Epithelial cell of proximal tubule (primary cell): ENCODE data around the gene SLC49A3. TPM values are rescaled to one million over a fixed set of nuclear protein-coding genes. Genes with fewer than 3 reads are reported as not detected.
A peak's percentile ranks its signal among the peaks of the same experiment; 100 is the strongest.

ENCODE experiments used
- DNase-seq: peaks from one replicate; pipeline ENCODE4 v3.0.0-alpha.2; 2011; ENCODE audit warnings: low read depth
- H3K4me3 ChIP-seq: 2 replicates; pipeline ENCODE4 v1.5.1; 2011; ENCODE audit warnings: low read depth, mild to moderate bottlenecking, low read length
- total RNA-seq: library from RNA; depleted of rRNA; stranded (reverse); fragments of >200 nt; gene quantifications from 2 replicates; pipeline ENCODE4 v1.2.3, GENCODE V29; 2015
- TF ChIP-seq, protein P1 (sequence below): conservative IDR thresholded peaks from 2 replicates; pipeline ENCODE4 v1.5.1; 2012; ENCODE audit warnings: low read depth, mild to moderate bottlenecking, low read length

Gene SLC49A3
- total RNA-seq, 1 donor from 2014 or later, result 4.1 TPM

GRCh38 chr4:666436-666810 is 22.5 kb downstream of the SLC49A3 start:
- TF ChIP-seq, protein P1, sequence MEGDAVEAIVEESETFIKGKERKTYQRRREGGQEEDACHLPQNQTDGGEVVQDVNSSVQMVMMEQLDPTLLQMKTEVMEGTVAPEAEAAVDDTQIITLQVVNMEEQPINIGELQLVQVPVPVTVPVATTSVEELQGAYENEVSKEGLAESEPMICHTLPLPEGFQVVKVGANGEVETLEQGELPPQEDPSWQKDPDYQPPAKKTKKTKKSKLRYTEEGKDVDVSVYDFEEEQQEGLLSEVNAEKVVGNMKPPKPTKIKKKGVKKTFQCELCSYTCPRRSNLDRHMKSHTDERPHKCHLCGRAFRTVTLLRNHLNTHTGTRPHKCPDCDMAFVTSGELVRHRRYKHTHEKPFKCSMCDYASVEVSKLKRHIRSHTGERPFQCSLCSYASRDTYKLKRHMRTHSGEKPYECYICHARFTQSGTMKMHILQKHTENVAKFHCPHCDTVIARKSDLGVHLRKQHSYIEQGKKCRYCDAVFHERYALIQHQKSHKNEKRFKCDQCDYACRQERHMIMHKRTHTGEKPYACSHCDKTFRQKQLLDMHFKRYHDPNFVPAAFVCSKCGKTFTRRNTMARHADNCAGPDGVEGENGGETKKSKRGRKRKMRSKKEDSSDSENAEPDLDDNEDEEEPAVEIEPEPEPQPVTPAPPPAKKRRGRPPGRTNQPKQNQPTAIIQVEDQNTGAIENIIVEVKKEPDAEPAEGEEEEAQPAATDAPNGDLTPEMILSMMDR, result no peak
- no peak for DNase-seq
- H3K4me3 ChIP-seq, result no peak overlapping the region

GRCh38 chr4:665751-666435 is 23.1 kb downstream of the SLC49A3 start:
- no peak for DNase-seq
- TF ChIP-seq, protein P1, result no peak
- no peak overlapping the region for H3K4me3 ChIP-seq

DNA sequence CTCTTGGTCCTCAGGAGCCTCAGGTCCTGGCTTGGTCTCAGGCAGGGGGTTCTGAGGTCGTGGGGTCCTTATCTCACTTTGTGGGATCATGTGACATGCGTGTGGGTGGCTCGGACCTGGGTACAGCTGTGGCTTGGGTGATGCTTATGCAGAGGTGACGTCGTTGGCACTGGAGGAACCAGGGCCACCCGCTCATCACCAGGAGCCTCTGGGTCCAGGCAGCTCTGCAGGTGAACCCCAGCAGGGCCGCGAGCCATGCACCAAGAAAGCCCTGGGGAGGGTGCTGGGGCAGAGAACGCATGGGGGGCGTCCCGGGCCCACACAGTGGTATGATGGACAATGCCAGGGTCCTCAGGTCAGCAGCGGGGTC is 23.6 kb downstream of the SLC49A3 start:
- no peak for DNase-seq
- no peak overlapping the region for H3K4me3 ChIP-seq
- TF ChIP-seq, protein P1, result no peak

- no peak overlapping the region for H3K4me3 ChIP-seq
- TF ChIP-seq, protein P1, result no peak
- no peak for DNase-seq
Measured at GRCh38 chr4:664713-665231, 24.2 kb downstream of the SLC49A3 start.

DNA sequence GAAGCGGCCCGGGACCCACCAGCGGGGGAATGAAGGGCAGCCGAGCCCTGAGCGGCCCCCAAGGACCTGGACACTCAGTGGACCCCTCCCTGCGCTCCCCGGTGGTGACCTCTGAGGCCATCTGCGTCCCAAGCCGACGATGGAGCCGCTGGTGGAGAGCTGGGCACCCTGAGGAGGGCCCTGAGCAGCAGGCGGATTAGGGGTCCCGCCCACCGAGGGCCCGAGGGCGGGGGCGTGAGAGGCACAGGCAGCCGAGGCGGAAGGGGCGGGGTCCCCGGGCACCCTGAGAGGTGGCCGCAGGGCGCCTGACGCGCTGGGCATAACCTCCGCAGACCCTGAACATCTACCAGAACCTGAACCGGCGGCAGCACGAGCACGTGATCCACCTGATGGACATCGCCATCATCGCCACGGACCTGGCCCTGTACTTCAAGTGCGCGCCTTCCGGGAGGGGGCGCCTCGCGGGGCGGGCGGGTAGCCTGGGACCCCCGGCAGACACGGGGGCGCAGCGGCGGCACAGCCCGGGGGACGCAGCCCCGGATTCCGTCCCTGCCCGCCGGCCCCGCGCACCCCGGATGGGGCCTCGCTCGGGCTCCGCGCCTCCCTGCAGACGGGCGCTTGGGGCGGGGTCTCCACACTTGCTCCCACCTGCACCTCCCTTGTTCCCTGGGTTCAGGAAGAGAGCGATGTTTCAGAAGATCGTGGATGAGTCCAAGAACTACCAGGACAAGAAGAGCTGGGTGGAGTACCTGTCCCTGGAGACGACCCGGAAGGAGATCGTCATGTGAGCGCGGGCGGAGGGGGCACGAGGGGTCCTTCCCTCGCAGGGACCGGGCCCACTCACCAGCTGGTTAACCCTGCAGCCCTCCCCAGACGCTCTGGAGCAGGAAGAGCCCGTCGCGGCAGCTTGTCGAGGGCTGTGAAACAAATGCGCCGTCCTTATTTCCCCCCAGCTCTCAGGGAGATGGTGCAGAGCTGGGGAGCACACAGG is 25.2 kb downstream of the SLC49A3 start:
- TF ChIP-seq, protein P1, result no peak
- no peak for DNase-seq
- peak overlapping the region; percentile 67 for H3K4me3 ChIP-seq

GRCh38 chr4:663046-663437 is 25.9 kb downstream of the SLC49A3 start:
- peak overlapping the region; percentile 67 for H3K4me3 ChIP-seq
- TF ChIP-seq, protein P1, result no peak
- no peak for DNase-seq
